Large intestine (tissue), 3 donors: ENCODE measurements around the gene DNAJC2. TPM values are rescaled to one million over a fixed set of nuclear protein-coding genes. Genes with fewer than 3 reads are reported as not detected.

Source experiments
- DNase-seq, 2 donors: peaks; one replicate each; pipeline versions ENCODE4 v3.0.0 to v3.0.0-alpha.2; 2013
- H3K27ac ChIP-seq: one replicate; pipeline ENCODE4 v1.5.1; 2013; ENCODE audit warnings: low read length
- H3K27me3 ChIP-seq: 2 replicates; pipeline ENCODE4 v1.6.1; 2013; ENCODE audit warnings: low read length; ENCODE audit not compliant: control insufficient read depth, insufficient read depth
- H3K36me3 ChIP-seq: 2 replicates; pipeline ENCODE4 v1.6.1; 2013; ENCODE audit warnings: low read length; ENCODE audit not compliant: control insufficient read depth, insufficient read depth
- H3K4me1 ChIP-seq: one replicate; pipeline ENCODE4 v1.6.1; 2013; ENCODE audit warnings: low read length; ENCODE audit not compliant: control insufficient read depth, insufficient read depth
- H3K4me3 ChIP-seq: one replicate; pipeline ENCODE4 v1.5.1; 2013; ENCODE audit warnings: low read length
- H3K9me3 ChIP-seq: one replicate; pipeline ENCODE4 v1.6.1; 2013; ENCODE audit warnings: mild to moderate bottlenecking, low read depth, low read length, moderate library complexity; ENCODE audit not compliant: control insufficient read depth
- WGBS: methylation state at CpG from one replicate; pipeline ENCODE4 v1.1.5; 2013; ENCODE audit warnings: low lambda C conversion rate; ENCODE audit not compliant: insufficient coverage; 5-methylcytosine and 5-hydroxymethylcytosine counted together
- polyA plus RNA-seq: library from polyadenylated mRNA; unstranded; fragments of 120-200 nt; gene quantifications from one replicate; pipeline ENCODE4 v1.2.1, GENCODE V29; 2013

Gene DNAJC2
- polyA plus RNA-seq, 1 donor, result 38.8 TPM

DNA sequence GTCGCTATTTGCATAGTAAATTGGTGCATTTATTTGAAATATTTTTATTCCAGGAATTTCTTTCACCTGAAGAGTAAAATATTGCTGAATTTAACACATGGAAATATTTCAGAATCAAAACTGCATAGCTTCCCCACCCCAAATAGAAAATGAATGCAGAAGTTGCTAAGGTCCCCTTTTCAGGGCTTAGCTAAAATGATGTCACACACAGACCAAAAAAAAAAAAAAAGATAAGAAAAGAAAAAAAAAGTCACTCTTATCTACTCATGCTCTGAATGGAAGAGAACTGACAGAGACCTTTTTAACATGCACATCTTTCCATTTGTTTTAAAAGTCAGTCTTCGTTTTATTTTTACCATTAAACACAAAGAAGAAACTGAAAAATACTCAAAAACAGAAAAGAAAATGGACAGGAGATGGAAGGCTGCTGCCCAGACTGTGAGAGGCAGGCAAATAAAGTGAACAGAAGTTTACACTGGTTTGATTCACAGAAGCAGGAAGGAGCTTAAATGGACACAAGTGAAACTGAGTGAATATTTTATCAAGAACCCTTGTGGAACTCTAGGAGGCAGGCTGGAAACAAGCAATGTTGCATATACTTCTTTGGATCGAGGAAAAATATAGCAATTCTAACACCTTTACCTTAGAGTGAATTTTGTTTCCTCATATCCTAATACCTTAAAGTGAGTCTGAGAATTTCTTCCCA lies 34.9 kb upstream of the DNAJC2 start:
- H3K9me3 ChIP-seq, result peaks cover 3% of the 10 kb centered on the region
- no peaks in the 10 kb centered on the region for H3K36me3 ChIP-seq
- no peak overlapping the region for H3K27ac ChIP-seq
- no peak for DNase-seq
- 57% methylated on average over 2 of the region's 3 CpGs for WGBS
- no peaks in the 10 kb centered on the region for H3K4me1 ChIP-seq
- no peak overlapping the region for H3K4me3 ChIP-seq
- no peaks in the 10 kb centered on the region for H3K27me3 ChIP-seq

DNA sequence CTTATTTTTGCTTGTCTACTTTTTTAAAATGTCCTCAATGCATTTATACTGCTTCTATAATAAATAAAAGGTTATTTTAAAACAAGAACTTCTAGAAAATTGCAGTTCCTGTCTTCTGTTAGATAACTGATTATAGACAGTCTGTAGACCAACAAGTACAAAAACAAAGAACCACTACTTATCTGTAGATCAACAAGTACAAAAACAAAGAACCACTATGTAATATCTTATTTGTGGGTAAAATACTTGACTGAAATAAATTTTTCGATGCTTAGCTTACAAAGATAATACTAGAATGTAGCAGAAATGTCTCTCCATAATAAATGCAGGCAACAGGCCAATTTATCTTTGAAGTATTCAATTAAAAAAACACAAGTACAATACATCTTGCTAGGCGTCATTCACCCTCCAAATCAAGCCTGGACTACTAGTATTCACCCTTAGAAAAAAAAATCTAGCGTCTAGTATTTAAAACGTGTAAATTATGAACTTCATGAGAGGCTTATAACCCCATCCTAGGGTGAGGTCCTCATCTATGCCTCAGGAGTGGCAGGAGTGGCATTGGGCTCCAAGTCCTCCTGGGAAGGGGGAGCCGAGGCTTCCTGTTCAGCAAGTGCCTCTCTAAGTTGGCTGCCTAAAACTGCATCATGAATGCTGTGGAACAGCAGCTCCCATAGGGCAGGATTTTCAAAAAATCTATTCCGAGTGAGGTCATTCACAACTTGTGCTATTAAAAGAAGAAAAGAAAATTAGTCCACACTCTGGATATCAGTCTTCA lies 29.5 kb upstream of the DNAJC2 start:
- H3K9me3 ChIP-seq, result no peaks in the 10 kb centered on the region
- peaks cover 6% of the 10 kb centered on the region for H3K36me3 ChIP-seq
- no peak overlapping the region for H3K27ac ChIP-seq
- WGBS, result 100% methylated on average over 1 of the region's 6 CpGs
- H3K27me3 ChIP-seq, result no peaks in the 10 kb centered on the region
- no peak overlapping the region for H3K4me3 ChIP-seq
- no peak for DNase-seq
- no peaks in the 10 kb centered on the region for H3K4me1 ChIP-seq

DNA sequence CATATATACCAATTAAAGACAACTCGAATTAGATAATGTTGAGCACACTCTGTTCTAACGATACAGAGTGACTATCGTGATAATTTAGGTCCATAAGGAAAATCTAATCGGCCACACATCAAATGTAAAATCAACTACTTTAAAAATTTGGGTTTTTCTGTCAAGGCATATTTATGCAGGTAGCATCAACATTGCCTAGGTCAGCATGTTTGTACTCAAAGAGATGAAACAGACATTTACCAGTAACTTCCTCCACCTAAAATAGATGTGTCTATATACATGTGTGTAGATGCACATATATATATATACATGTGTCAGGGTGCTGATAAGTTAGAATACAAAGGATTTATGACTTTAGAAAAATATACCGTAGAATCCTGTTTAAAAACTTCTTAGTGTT lies 24.9 kb upstream of the DNAJC2 start:
- H3K27ac ChIP-seq, result no peak overlapping the region
- no peak for DNase-seq
- no peaks in the 10 kb centered on the region for H3K4me1 ChIP-seq
- H3K27me3 ChIP-seq, result no peaks in the 10 kb centered on the region
- H3K4me3 ChIP-seq, result no peak overlapping the region
- WGBS, result no CpG with 5 or more reads among the region's 5 CpGs
- no peaks in the 10 kb centered on the region for H3K9me3 ChIP-seq
- peaks cover 41% of the 10 kb centered on the region for H3K36me3 ChIP-seq

DNA sequence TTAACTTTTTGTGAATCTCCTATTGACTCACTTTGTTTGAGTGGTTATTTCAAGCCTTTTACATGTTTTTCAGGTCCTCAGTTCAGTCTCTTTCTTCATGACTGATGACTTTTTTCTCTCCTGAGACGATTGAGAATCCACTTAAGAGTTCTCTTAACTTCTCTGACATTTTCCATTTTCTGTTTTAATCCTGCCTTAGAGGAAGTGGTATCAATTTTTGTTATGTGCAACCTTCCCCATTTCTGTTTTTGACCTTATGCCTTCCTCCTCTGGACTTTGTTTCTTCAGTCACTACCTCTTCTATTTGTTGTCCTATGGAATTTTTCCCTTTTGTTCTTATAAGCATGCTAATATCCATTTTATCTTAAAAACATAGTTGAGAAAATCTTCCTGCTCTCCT lies 5.2 kb upstream of the DNAJC2 start:
- H3K36me3 ChIP-seq, result peaks cover 17% of the 10 kb centered on the region
- H3K27ac ChIP-seq, result no peak overlapping the region
- no peak for DNase-seq
- H3K9me3 ChIP-seq, result no peaks in the 10 kb centered on the region
- H3K27me3 ChIP-seq, result no peaks in the 10 kb centered on the region
- no peaks in the 10 kb centered on the region for H3K4me1 ChIP-seq
- H3K4me3 ChIP-seq, result no peak overlapping the region
- no CpG with 5 or more reads among the region's 1 CpG for WGBS

DNA sequence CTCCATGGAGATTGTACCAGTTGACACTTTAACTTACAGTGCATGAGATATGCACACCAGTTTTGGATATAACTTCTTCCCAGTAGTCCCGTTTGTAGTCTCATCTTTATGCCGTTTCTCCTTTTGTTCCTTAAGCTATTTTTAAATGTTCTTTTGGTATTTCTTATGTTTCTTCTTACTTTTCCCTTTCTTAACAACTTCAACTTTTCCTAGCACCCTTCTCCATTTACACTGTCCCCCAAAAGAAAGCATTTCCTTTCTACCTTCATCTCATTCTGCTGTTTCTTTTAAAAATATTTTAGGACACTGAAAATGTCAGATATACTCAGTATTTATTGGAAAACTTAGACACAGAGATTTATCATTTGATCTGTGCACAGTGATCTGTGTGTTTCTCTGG lies 4.4 kb upstream of the DNAJC2 start:
- H3K27me3 ChIP-seq, result no peaks in the 10 kb centered on the region
- DNase-seq, result no peak
- peaks cover 11% of the 10 kb centered on the region for H3K36me3 ChIP-seq
- H3K4me3 ChIP-seq, result peak overlapping the region; percentile 82
- no peaks in the 10 kb centered on the region for H3K4me1 ChIP-seq
- WGBS, result 60% methylated on average over 2 of the region's 2 CpGs
- no peak overlapping the region for H3K27ac ChIP-seq
- no peaks in the 10 kb centered on the region for H3K9me3 ChIP-seq

DNA sequence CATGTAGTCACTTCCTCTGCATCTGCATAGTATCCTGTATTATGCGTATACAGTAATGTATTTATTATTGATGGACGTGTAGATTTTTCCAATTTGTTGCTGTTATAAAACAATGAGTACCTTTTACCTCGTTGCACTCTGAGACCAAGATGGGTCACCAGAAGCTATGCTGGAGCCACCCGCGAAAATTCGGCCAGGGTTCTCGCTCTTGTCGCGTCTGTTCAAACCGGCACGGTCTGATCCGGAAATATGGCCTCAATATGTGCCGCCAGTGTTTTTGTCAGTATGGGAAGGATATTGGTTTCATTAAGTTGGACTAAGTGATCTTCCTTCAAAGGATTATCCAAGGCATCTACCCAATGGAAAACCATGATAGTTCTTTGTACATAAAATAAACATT lies 3.9 kb upstream of the DNAJC2 start:
- H3K36me3 ChIP-seq, result peaks cover 11% of the 10 kb centered on the region
- no peak overlapping the region for H3K27ac ChIP-seq
- H3K27me3 ChIP-seq, result no peaks in the 10 kb centered on the region
- peak overlapping the region; percentile 82 for H3K4me3 ChIP-seq
- peaks cover under 1% of the 10 kb centered on the region for H3K4me1 ChIP-seq
- no peaks in the 10 kb centered on the region for H3K9me3 ChIP-seq
- DNase-seq, result no peak
- WGBS, result no CpG with 5 or more reads among the region's 13 CpGs

DNA sequence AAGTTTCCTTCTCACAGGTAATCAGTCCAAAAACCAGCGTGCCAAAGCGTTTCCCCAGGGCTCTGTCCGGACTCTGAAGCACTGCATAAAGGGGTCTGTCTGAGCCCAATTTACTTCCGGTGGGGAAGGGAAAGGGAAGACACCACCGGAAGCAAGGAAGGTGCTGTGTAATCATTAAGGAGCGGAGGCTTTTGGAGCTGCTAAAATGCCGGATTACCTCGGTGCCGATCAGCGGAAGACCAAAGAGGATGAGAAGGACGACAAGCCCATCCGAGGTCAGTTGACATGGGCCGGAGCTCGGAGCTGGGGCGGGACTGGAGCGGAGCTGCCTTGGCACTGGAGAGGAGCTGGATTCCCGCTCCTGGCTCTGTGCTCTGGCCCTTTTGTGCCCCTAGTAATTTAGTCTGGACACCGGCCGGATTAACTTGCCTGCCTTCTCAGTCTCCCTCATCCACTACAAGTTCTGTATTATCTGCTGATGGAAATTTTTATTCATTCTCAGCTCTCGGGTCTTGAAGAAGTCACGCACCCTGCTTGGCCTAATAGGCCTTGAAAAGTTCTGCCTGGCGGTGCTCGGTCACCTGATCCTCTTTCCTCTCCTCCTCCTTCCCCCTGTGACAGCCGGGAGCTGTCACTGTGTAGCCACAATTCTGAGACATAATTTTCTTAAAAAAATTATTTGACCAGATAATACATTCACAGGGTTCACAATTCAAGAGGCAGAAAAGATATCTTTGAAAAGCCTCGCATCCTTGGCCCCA lies 3.1 kb upstream of the DNAJC2 start, which contains the start of gene PSMC2:
Gene PSMC2, plus strand, starts transcription at position 137 of the 761 bp plus-strand sequence. Its CDS starts 69 bp downstream, at position 206.
- H3K27ac ChIP-seq, result peak within 1 kb of the TSS; percentile 89
- H3K27me3 ChIP-seq, result no peaks in the 10 kb centered on the region
- peak within 1 kb of the TSS; percentile 82 for H3K4me3 ChIP-seq
- no CpG with 5 or more reads among the region's 25 CpGs for WGBS
- peaks cover 7% of the 10 kb centered on the region for H3K36me3 ChIP-seq
- no peaks in the 10 kb centered on the region for H3K9me3 ChIP-seq
- H3K4me1 ChIP-seq, result peaks cover 5% of the 10 kb centered on the region
- peak; percentile 81 to 93 for DNase-seq

DNA sequence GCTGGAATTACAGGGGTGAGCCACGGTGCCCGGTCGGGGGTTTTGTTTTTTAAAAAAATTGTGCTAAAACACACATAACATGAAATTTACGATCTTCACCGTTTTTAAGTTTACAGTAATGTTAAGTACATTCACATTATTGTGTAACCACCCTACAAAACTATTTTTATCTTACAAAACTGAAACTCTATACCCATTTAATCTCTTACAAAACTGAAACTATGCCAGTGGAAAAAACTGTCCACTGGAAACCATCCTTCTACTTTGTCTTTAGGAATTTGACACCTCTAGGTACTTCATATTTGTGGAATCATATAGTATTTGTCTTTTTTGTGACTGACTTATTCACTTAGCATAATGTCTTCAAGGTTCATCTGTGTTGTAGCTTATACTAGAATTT lies 1.8 kb upstream of the DNAJC2 start:
- Histone ChIP-seq H3K9me3 (no peaks in the 10 kb centered on the region), H3K4me1 (peaks cover 5% of the 10 kb centered on the region), H3K27me3 (no peaks in the 10 kb centered on the region), H3K27ac (no peak overlapping the region), H3K36me3 (peaks cover 7% of the 10 kb centered on the region), H3K4me3 (no peak overlapping the region)
- no peak for DNase-seq
- WGBS, result 92% methylated on average over 5 of the region's 5 CpGs

DNA sequence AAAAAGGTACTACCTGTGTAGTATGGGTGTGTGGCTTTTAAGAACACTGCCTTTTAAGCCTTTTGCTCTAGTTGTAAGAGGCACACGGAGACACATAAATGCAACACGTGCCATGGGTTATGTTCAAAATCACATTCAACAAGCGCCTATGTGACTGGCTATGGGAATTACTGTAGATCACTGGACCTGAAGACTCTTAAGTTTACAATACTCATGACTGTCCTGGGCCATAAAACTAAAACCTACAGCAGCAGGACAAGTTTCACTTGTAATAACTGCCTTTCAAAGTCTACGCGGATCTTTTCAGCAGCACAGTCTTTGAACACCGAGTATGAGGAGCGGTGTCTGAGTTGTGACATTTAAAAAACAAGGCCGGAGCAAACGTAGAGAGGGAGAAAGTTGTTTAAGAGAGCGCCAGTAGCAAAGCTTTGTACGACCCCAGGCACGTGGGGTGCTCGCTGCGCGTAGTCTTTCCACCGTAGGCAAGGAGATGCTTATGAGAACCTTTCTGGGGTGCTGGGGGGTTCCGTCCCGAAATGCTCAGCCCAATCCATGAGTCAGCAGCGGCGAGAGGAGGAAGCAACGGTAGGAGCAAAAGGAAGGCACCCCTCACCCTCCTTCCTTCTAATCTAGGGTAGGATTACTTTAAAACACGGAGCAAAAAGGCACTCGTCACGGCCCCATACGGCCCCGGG lies 662 bp downstream of the DNAJC2 start:
- H3K4me3 ChIP-seq, result peak overlapping the region; percentile 97
- peaks cover 20% of the 10 kb centered on the region for H3K36me3 ChIP-seq
- no peaks in the 10 kb centered on the region for H3K27me3 ChIP-seq
- WGBS, result 0% methylated on average over 2 of the region's 26 CpGs
- no peaks in the 10 kb centered on the region for H3K9me3 ChIP-seq
- DNase-seq, result peak; percentile 69 to 90
- peak overlapping the region; percentile 95 for H3K27ac ChIP-seq
- H3K4me1 ChIP-seq, result peaks cover 5% of the 10 kb centered on the region

DNA sequence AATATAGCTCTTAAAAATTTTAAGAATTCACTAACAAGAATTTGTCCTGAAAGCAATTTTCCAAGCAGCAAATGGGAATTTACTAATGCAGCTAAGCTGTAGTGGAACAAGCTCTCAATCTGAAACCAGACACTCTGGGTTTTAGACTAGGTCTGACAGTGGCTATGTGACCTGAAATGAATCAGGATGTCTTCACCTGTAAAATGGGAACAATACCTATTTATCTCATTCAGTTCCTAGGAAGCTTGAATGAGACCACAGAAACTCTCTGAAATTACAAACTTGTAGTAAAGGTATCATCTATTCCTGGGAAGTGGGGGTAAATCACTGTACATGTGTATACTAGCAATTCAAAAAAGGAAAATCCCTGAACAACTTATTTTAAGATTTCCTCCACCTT lies 1.2 kb downstream of the DNAJC2 start:
- peaks cover 5% of the 10 kb centered on the region for H3K4me1 ChIP-seq
- peaks cover 22% of the 10 kb centered on the region for H3K36me3 ChIP-seq
- no peak for DNase-seq
- no peaks in the 10 kb centered on the region for H3K27me3 ChIP-seq
- peak overlapping the region; percentile 95 for H3K27ac ChIP-seq
- peak overlapping the region; percentile 97 for H3K4me3 ChIP-seq
- no peaks in the 10 kb centered on the region for H3K9me3 ChIP-seq
